ENCODE results near the gene IQSEC1.
"Not testable (repeated sequence)": the region's sequence is repeated elsewhere in the genome, so short reads cannot be mapped to it uniquely, and the experiment has no call there.

Gene IQSEC1

GRCh38 chr3:12869035-12869621, 204.1 kb downstream of the IQSEC1 start:
- no peak for DNase-seq (ENCODE audit: low spot score)

GRCh38 chr3:12868039-12869034, 204.9 kb downstream of the IQSEC1 start:
- peak; percentile 86 for DNase-seq (ENCODE audit: low spot score)

DNA sequence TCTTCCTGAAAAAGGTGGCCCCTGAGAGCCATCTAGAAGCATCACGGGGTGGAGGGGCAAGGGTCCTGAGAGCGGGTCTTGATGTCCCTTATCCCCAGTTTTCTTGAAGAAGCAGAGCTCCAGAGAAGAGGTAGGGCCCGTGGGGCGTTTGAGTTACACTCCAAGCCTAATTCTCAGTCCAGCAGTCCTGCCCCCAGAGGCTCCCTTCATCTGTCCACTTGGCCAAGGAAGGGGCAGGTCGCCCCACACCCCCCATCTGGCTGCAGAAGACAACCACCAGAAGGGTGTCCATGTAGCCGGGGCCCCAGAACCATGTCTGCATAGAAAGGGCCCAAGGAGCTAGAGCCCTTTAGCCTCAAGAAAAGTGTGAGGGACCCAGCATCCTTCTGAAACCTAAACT, 206.4 kb downstream of the IQSEC1 start:
- DNase-seq (ENCODE audit: low spot score), result no peak

GRCh38 chr3:12865271-12865670, 208.0 kb downstream of the IQSEC1 start:
- DNase-seq (ENCODE audit: low spot score), result no peak

GRCh38 chr3:12862387-12862786, 210.8 kb downstream of the IQSEC1 start:
- DNase-seq (ENCODE audit: low spot score), result no peak

DNA sequence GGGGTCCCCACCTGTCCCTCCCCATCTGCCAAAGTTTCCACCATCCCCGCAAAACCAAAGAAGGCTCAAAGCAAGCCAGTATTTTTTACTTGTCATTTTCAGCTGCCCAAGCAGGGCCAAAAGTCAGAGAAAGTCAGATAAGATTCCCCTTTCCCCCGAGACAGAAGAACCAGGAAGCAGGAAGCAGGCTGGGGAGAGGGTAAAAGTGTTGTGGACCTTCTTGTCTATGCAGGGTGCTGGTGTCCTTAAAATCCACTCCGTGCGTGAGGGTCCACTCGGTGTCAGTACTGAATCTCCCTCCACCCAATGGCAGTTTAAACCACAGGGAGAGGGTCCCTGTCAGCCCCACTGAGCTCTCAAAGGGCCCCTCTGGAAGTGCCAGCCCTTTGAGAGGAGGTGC, 211.6 kb downstream of the IQSEC1 start:
- DNase-seq (ENCODE audit: low spot score), result no peak

DNA sequence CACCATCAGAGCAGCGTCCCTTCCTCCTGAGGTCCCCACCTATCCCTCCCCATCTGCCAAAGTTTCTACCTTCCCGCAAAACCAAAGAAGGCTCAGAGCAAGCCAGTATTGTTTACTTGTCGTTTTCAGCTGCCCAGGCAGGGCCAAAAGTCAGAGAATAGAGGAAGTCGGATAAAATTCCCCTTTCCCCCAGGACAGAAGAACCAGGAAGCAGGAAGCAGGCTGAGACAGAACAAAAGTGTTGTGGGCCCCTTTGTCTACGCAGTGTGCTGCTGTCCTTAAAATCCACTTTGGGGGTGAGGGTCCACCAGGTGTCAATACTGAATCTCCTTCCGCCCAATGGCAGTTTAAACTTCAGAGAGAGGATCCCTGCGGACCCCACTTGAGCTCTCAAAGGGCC, 213.4 kb downstream of the IQSEC1 start:
- no peak for DNase-seq (ENCODE audit: low spot score)

DNA sequence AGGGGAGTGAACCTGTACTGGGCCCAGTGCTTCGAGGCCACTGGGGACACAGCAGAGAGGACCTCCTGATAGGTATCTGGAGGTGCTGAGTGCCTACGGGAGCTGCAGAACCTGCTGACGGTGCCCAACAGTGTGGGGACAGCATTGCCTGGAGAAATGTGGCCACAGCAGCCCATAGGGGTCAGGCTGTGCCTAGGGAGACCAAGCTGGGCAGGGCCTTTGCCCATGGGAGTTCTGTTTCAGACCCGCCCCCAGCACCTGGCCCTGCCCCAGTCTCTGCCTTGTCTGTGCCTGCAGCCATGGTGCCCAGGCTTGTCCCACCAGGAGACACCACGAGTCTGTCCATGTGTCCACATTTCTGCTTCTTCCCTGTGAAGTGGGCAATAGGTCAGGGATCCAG, 216.6 kb downstream of the IQSEC1 start:
- no peak for DNase-seq (ENCODE audit: low spot score)

DNA sequence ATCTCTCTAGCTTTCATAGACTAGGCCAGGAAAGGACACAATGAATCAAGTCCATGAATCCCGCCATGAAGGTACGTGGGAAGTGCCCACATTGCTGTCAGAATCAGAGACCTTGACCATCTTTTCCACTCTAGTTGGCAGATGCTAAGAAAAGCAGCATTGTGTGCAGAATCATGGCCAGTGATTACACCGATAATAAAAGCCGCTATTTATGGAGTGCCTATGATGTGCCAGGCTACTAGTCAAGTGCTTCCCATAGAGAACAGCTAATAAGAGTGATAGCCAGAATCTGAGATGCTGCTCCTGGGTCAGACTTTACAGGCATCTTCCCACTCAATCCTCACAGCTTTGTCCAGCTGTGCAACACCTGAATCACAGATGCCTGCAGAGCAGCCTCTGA, 218.7 kb downstream of the IQSEC1 start:
- DNase-seq (ENCODE audit: low spot score), result no peak

DNA sequence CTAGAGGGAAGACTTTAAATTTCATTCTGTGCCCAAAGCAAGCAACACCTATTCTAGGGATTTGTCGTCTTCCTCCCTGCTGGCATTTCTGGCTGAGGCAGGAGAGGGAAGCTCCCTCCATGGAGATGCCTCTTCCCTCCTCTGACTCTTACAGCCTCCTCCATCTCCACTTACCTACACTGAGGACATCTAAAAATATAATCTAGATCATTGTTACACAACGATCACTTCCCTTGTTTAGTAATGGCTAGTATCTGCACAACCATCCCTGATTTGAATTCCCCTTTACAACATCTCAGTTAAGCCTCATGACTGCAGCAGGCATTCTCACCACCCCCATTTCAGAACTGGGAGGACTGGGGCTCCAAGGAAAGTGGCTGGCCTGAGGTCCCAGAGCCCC, 219.4 kb downstream of the IQSEC1 start:
- not testable (repeated sequence) for DNase-seq (ENCODE audit: low spot score)

DNA sequence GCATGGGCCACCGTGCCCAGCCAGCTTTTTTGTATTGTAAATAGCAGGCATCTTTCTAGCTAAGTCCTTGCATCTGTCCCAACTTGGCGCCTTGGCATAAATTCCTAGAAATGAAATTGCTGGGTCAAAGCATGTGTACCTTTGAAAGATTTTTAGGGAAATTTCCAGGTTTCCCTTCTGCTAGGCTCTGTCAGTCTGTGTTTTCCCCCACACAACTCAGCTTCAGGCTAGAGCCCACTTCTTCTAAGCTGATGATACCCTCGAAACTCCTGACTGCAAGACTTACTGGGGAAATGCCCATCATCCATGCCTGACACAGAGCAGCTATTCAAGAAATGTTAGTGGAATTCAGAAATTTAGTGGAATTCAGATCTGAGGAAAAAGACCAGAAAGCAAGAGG, 221.0 kb downstream of the IQSEC1 start:
- no peak for DNase-seq (ENCODE audit: low spot score)

Measured in kidney capillary endothelial cell (primary cell).